HL-60 (cell line): ENCODE measurements around the gene MAD1L1.

Source experiments
- TF ChIP-seq, protein P1 (sequence below): IDR thresholded peaks from one replicate; pipeline ENCODE4 v1.5.1; 2011; ENCODE audit warnings: low read length, control low read depth, inconsistent platforms; ENCODE audit not compliant: insufficient read depth
- TF ChIP-seq, protein P2 (sequence below): IDR thresholded peaks from 2 replicates; pipeline ENCODE4 v1.6.1; 2012; ENCODE audit warnings: low read depth; ENCODE audit not compliant: insufficient replicate concordance

DNA sequence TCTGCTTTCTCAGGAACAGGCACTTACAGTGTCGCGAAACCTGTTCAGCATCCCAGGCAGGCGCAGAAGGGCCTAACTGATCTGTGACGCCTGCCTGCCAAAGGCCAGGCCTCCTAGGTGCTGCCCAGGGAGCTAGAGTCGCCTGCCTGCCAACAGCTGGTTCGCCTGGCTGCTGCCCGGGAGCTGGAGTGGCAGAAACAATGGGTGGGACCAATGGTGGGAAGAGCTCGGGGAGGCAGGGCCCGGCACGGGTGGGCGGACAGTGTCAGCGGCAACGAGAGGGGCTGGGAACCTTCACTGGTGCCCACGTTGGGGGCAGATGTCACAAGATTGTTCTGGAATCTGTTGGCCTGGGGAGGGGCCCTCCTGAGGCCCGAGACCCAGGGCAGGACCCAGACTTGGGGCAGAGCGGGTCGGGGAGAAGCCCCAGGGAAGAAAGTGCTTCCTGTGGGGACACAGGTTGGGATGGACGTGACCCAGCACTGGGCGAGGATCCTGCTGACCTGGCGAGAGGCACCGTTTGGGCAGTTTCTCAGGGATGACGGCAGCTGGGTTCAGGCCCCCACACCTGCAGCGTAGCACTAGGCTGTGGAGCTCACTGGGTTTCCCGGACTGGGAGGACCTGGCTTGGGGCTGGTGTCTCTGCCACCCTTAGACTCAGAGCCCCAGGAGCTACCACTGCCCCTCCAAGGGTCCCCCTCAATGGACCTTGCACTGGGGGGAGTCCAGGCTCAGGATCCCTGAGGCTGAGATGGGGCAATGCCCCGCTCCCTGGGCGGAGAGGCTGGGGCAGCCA, 380.8 kb downstream of the MAD1L1 start:
- TF ChIP-seq, protein P1, sequence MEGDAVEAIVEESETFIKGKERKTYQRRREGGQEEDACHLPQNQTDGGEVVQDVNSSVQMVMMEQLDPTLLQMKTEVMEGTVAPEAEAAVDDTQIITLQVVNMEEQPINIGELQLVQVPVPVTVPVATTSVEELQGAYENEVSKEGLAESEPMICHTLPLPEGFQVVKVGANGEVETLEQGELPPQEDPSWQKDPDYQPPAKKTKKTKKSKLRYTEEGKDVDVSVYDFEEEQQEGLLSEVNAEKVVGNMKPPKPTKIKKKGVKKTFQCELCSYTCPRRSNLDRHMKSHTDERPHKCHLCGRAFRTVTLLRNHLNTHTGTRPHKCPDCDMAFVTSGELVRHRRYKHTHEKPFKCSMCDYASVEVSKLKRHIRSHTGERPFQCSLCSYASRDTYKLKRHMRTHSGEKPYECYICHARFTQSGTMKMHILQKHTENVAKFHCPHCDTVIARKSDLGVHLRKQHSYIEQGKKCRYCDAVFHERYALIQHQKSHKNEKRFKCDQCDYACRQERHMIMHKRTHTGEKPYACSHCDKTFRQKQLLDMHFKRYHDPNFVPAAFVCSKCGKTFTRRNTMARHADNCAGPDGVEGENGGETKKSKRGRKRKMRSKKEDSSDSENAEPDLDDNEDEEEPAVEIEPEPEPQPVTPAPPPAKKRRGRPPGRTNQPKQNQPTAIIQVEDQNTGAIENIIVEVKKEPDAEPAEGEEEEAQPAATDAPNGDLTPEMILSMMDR = no peak
- TF ChIP-seq, protein P2, sequence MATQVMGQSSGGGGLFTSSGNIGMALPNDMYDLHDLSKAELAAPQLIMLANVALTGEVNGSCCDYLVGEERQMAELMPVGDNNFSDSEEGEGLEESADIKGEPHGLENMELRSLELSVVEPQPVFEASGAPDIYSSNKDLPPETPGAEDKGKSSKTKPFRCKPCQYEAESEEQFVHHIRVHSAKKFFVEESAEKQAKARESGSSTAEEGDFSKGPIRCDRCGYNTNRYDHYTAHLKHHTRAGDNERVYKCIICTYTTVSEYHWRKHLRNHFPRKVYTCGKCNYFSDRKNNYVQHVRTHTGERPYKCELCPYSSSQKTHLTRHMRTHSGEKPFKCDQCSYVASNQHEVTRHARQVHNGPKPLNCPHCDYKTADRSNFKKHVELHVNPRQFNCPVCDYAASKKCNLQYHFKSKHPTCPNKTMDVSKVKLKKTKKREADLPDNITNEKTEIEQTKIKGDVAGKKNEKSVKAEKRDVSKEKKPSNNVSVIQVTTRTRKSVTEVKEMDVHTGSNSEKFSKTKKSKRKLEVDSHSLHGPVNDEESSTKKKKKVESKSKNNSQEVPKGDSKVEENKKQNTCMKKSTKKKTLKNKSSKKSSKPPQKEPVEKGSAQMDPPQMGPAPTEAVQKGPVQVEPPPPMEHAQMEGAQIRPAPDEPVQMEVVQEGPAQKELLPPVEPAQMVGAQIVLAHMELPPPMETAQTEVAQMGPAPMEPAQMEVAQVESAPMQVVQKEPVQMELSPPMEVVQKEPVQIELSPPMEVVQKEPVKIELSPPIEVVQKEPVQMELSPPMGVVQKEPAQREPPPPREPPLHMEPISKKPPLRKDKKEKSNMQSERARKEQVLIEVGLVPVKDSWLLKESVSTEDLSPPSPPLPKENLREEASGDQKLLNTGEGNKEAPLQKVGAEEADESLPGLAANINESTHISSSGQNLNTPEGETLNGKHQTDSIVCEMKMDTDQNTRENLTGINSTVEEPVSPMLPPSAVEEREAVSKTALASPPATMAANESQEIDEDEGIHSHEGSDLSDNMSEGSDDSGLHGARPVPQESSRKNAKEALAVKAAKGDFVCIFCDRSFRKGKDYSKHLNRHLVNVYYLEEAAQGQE = no peak
